GM19395 (cell line): ENCODE measurements around the gene CAMK2A.
A peak's percentile ranks its signal among the peaks of the same experiment; 100 is the strongest.

Source experiments
- ATAC-seq: cut with Tn5 transposase; IDR thresholded peaks from one replicate; pipeline ENCODE4 v1.9.1; 2021; ENCODE audit warnings: mild to moderate bottlenecking, moderate library complexity; ENCODE audit not compliant: unreplicated experiment

CAMK2A gene

GRCh38 chr5:150190503-150190979, 99.0 kb downstream of the CAMK2A start:
- ATAC-seq, result no peak

GRCh38 chr5:150189728-150190502, 99.7 kb downstream of the CAMK2A start, which contains the start of gene SLC6A7:
Gene SLC6A7 (plus strand): TSS chr5:150190062. CDS start chr5:150190328, 266 bp downstream.
- no peak for ATAC-seq

- ATAC-seq, result no peak
Measured at GRCh38 chr5:150189326-150189725, 100.2 kb downstream of the CAMK2A start.

- no peak for ATAC-seq
Measured at GRCh38 chr5:150188146-150188842, 101.3 kb downstream of the CAMK2A start.

- no peak for ATAC-seq
Measured at GRCh38 chr5:150186897-150187296, 102.7 kb downstream of the CAMK2A start.

- ATAC-seq, result no peak
Measured at GRCh38 chr5:150186137-150186536, 103.4 kb downstream of the CAMK2A start.

- no peak for ATAC-seq
Measured at GRCh38 chr5:150184990-150185912, 104.3 kb downstream of the CAMK2A start.

- no peak for ATAC-seq
Measured at GRCh38 chr5:150184006-150184405, 105.6 kb downstream of the CAMK2A start.

- ATAC-seq, result no peak
Measured at GRCh38 chr5:150183436-150183835, 106.1 kb downstream of the CAMK2A start.

- ATAC-seq, result no peak
Measured at GRCh38 chr5:150182774-150183173, 106.8 kb downstream of the CAMK2A start.

GRCh38 chr5:150181766-150182545, 107.6 kb downstream of the CAMK2A start:
- no peak for ATAC-seq

GRCh38 chr5:150181027-150181426, 108.5 kb downstream of the CAMK2A start:
- ATAC-seq, result no peak

GRCh38 chr5:150180241-150181026, 109.1 kb downstream of the CAMK2A start:
- ATAC-seq, result no peak

GRCh38 chr5:150179019-150179620, 110.5 kb downstream of the CAMK2A start:
- ATAC-seq, result no peak

- no peak for ATAC-seq
Measured at GRCh38 chr5:150178262-150178661, 111.3 kb downstream of the CAMK2A start.

GRCh38 chr5:150177721-150178120, 111.9 kb downstream of the CAMK2A start:
- no peak for ATAC-seq

GRCh38 chr5:150176745-150177477, 112.7 kb downstream of the CAMK2A start:
- no peak for ATAC-seq

GRCh38 chr5:150175536-150175935, 114.0 kb downstream of the CAMK2A start:
- peak; percentile 52 for ATAC-seq
